Measurements from ENCODE around the gene HMGXB4.

- TF ChIP-seq EP300 (IDR thresholded peaks at IDR 0.05; ENCODE audit: low read length) (no peak), ZNF384 (IDR thresholded peaks at IDR 0.05; ENCODE audit: low read depth, low read length) (no peak), SRSF1 (IDR thresholded peaks at IDR 0.05; ENCODE audit: low read depth, low read length) (no peak), TGIF2 (CRISPR knock-in tag; IDR thresholded peaks at IDR 0.05) (no peak), POLR2AphosphoS5 (IDR thresholded peaks at IDR 0.05; ENCODE audit: control insufficient read depth, insufficient read depth, low read depth, low read length) (no peak), CAMTA2 (CRISPR knock-in tag; conservative IDR thresholded peaks at IDR 0.05) (no peak), TAF1 (IDR thresholded peaks at IDR 0.05; ENCODE audit: control insufficient read depth, extremely low read depth, insufficient read depth, low read length, severe bottlenecking) (no peak), MTA1 (IDR thresholded peaks at IDR 0.05; ENCODE audit: borderline replicate concordance) (no peak), CREB1 (IDR thresholded peaks at IDR 0.05) (no peak), CREB1 (CRISPR knock-in tag; IDR thresholded peaks at IDR 0.05) (no peak)
- TF ChIP-seq, protein P1, sequence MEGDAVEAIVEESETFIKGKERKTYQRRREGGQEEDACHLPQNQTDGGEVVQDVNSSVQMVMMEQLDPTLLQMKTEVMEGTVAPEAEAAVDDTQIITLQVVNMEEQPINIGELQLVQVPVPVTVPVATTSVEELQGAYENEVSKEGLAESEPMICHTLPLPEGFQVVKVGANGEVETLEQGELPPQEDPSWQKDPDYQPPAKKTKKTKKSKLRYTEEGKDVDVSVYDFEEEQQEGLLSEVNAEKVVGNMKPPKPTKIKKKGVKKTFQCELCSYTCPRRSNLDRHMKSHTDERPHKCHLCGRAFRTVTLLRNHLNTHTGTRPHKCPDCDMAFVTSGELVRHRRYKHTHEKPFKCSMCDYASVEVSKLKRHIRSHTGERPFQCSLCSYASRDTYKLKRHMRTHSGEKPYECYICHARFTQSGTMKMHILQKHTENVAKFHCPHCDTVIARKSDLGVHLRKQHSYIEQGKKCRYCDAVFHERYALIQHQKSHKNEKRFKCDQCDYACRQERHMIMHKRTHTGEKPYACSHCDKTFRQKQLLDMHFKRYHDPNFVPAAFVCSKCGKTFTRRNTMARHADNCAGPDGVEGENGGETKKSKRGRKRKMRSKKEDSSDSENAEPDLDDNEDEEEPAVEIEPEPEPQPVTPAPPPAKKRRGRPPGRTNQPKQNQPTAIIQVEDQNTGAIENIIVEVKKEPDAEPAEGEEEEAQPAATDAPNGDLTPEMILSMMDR (IDR thresholded peaks at IDR 0.05 in 2 of 3, conservative IDR thresholded peaks at IDR 0.05 in 1 of 3; ENCODE audit: insufficient read depth in 2 of 3, low read depth in 1 of 3, low read length in 3 of 3), result no peak
- TF ChIP-seq, protein P2, sequence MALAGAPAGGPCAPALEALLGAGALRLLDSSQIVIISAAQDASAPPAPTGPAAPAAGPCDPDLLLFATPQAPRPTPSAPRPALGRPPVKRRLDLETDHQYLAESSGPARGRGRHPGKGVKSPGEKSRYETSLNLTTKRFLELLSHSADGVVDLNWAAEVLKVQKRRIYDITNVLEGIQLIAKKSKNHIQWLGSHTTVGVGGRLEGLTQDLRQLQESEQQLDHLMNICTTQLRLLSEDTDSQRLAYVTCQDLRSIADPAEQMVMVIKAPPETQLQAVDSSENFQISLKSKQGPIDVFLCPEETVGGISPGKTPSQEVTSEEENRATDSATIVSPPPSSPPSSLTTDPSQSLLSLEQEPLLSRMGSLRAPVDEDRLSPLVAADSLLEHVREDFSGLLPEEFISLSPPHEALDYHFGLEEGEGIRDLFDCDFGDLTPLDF (CRISPR knock-in tag; IDR thresholded peaks at IDR 0.05), result no peak
- TF ChIP-seq, protein P3, sequence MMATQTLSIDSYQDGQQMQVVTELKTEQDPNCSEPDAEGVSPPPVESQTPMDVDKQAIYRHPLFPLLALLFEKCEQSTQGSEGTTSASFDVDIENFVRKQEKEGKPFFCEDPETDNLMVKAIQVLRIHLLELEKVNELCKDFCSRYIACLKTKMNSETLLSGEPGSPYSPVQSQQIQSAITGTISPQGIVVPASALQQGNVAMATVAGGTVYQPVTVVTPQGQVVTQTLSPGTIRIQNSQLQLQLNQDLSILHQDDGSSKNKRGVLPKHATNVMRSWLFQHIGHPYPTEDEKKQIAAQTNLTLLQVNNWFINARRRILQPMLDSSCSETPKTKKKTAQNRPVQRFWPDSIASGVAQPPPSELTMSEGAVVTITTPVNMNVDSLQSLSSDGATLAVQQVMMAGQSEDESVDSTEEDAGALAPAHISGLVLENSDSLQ (IDR thresholded peaks at IDR 0.05), result no peak
These were observed 66.0 kb downstream of the HMGXB4 start for GRCh38 chr22:35323305-35323704.
